RPMI8226 (cell line): Measurements from ENCODE around the gene TNPO3.
"Not testable (repeated sequence)": the region's sequence is repeated elsewhere in the genome, so short reads cannot be mapped to it uniquely, and the experiment has no call there.

Experiments used
- DNase-seq: peaks from one replicate; pipeline ENCODE4 v3.0.0-alpha.2; 2015

Gene TNPO3

GRCh38 chr7:128954830-128955802 is 99.8 kb downstream of the TNPO3 start:
- peak; percentile 65 for DNase-seq

GRCh38 chr7:128954150-128954549 is 100.8 kb downstream of the TNPO3 start:
- DNase-seq: no peak

GRCh38 chr7:128951296-128951695 is 103.6 kb downstream of the TNPO3 start:
- no peak for DNase-seq

GRCh38 chr7:128948976-128949760 is 105.7 kb downstream of the TNPO3 start:
- DNase-seq: no peak

DNA sequence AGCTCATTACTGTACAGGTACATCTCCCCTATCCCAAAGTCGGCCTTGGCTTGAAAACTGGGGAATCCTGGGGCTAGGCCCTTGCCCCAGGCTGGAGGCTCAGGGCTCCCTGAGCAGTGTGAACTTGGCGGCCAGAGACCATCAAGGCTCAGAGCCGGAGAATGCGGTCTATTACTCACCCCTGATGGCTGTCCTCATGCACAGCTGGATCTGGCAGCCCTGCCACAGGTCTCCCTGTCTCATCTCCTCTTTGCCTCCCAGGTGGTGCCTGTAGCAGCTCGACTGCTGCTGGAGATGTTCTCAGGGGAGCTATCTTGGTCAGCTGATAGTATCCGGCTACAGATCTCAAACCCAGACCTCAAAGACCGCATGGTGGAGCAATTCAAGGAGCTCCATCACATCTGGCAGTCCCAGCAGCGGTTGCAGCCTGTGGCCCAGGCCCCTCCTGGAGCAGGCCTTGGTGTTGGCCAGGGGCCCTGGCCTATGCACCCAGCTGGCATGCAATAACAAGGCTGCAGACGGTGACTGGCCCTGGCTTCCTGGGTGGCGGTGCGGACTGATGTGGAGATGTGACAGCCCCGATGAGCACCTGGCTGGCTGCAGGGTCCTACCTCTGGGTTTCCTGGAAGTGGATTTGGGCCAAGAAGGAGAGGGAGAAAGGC is 106.5 kb downstream of the TNPO3 start:
- DNase-seq: no peak

DNA sequence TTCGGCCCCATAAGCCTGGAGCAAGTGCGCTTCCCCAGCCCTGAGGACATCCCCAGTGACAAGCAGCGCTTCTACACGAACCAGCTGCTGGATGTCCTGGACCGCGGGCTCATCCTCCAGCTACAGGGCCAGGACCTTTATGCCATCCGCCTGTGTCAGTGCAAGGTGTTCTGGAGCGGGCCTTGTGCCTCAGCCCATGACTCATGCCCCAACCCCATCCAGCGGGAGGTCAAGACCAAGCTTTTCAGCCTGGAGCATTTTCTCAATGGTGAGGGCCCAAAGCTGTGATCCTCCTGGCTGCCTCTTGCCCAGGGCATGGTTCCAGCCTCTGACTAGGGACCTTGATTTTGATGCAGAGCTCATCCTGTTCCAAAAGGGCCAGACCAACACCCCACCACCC is 107.1 kb downstream of the TNPO3 start:
- DNase-seq: no peak

DNA sequence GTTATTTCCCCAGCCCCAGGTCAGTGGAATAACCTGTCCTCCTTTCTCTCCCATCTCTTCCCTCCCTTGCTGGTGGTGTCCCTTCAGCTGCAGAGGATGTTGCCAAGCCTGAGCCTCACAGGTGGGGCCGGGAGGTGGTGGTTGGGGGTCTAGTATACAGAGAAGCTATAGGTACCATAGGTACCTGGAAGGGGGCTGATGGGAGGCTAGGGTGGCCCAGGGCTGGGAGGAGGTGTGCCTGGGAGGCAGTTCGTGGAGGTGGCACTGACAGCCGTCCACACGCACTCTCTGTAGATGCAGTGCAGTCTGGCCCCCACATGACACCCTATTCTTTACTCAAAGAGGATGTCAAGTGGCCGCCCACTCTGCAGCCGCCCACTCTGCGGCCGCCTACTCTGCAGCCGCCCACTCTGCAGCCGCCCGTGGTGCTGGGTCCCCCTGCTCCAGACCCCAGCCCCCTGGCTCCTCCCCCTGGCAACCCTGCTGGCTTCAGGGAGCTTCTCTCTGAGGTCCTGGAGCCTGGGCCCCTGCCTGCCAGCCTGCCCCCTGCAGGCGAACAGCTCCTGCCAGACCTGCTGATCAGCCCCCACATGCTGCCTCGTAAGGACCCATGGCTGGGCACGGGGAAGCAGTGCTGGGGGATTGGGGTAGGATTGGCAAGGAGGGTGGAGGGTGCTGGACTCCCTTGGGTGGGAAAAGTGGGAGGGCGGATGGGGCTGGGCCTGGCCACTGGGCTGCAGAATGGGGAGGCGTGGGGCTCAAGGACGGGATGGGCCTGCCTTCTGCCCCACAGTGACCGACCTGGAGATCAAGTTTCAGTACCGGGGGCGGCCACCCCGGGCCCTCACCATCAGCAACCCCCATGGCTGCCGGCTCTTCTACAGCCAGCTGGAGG is 107.7 kb downstream of the TNPO3 start:
- no peak for DNase-seq

GRCh38 chr7:128945668-128946366 is 109.1 kb downstream of the TNPO3 start:
- no peak for DNase-seq

DNA sequence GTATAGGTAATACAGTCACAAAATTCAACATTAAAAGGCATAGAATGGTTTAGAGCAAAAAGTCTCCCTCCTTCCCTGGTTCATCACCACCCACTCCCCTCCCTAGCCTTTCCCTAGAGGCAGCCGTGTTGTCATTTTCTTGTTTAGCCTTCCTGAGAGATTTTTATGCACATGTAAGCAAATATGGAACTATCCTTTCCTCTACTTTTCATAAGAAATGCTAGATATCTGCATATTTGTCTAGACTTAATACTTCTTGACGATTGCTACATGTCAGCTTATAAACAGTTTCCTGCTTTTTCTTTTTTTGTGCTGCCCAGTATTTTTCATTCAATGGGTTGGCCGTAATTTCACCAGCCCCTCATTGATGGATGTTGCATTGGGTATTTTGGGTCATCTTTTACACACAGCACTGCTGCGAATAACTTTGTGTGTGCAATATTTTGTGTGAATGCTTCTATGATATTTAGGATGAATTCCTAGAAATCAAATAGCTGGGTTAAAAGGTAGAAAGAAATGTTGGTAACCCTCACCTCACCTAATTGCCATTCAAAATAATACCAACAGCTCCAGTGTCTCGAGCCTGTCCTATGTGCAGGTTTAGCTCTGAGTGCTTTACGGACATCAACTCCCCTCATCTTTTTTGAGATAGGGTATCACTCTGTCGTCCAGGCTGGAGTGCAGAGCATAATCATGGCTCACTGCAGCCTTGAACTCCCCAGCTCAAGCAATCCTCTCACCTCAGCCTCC is 110.2 kb downstream of the TNPO3 start:
- DNase-seq: no peak

- not testable (repeated sequence) for DNase-seq
Observed at GRCh38 chr7:128943251-128943650, 111.7 kb downstream of the TNPO3 start.

GRCh38 chr7:128941946-128942526 is 112.9 kb downstream of the TNPO3 start:
- DNase-seq: no peak

- DNase-seq: no peak
Observed at GRCh38 chr7:128941323-128941890, 113.5 kb downstream of the TNPO3 start.

- peak; percentile 96 for DNase-seq
Observed at GRCh38 chr7:128940494-128941322, 114.2 kb downstream of the TNPO3 start.

DNA sequence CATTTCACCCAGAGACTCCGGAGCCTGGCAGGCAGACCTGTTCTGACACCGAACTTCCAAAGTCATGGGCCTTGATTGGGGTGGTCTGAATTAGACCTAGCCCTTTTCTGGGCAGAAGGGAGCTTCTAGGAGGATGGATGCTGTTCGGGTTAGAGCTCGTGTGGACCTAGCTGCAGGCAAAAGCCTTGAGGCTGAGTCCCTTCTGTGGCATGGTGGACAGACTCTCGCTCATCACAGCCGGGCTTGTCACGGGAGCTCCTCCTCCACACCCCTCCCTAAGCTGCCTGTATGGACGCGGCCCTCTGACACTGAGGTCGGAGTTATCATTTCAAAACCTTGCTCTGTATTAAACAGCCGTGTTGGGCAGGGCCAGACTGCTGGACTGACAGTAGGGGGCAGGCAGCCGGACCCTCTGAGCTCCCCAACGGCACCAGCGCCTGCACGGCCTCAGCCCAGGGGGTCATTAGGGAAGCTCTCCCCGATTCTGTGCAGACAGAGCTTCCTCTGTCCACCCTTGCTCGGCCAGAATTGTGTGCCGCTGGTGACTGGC is 115.0 kb downstream of the TNPO3 start:
- DNase-seq: peak; percentile 74

DNA sequence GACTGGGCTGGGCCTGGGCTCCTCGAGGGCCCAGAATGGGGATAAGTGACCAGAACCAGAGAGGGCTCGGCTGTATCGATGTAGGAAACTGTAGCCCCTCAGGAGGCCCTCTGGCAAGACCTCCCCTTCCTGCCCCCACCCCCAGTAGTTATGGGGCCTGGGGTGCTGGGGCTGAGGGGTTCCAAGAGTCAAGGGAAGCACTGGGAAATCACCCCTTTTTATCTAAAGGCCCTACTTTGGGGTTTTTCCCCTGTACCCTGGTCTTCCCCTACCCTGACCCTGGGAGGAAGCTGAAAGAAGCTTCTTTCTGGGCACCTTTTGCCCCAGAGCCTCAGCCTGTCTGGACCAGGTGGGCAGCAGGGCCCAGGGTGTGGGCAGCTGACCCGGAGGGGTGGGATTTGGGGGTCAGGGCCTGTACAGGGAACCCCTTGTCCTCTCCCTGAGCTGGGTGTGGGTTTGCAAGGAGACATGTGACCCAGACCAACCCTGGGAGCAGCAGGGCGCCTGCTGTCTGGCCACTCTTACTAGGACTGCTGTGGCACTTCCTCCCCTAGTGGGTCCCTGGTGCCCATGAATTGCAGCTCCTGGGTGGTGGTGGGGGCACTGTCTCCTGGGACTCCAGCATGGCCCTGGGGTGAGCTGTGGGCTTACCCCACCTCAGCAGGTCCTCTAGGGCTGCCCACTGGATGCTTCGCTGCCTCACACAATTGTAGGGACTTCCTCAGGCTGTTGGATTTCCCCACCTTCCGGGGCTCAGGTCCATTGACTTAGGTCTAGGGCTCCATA is 115.6 kb downstream of the TNPO3 start:
- peak; percentile 62 for DNase-seq

GRCh38 chr7:128938544-128939074 is 116.3 kb downstream of the TNPO3 start:
- peak; percentile 75 for DNase-seq
